Hematopoietic multipotent progenitor cell (in vitro differentiated cells): Measurements from ENCODE around the gene CERS2. TPM values are rescaled to one million over a fixed set of nuclear protein-coding genes. Genes with fewer than 3 reads are reported as not detected.

ENCODE experiments used
- DNase-seq, 3 donors: peaks; one replicate each; pipeline ENCODE4 v3.0.0-alpha.2; 2011 to 2015; ENCODE audit warnings: low read depth in 2 of 3, low spot score in 2 of 3
- total RNA-seq: library from RNA; depleted of rRNA; stranded (reverse); fragments of >200 nt; gene quantifications from one replicate; pipeline ENCODE4 v1.2.3, GENCODE V29; 2012

Gene CERS2
- total RNA-seq = 123 TPM

GRCh38 chr1:150974580-150975478, at the start of gene CERS2:
CERS2 (minus strand) TSS chr1:150974835; CDS start chr1:150969090, 5,745 bp downstream.
- DNase-seq = peak; percentile 66 to 90 (median 87)

- peak in 1 of 3 donors; percentile 68 for DNase-seq
Observed at GRCh38 chr1:151013518-151013917, 38.9 kb upstream of the CERS2 start.

- DNase-seq = no peak
Observed at GRCh38 chr1:151012684-151013471, 38.2 kb upstream of the CERS2 start.

- DNase-seq = peak in 2 of 3 donors; percentile 42 to 56
Observed at GRCh38 chr1:151011154-151011850, 36.7 kb upstream of the CERS2 start.

- DNase-seq = no peak
Observed at GRCh38 chr1:151010346-151010726, 35.7 kb upstream of the CERS2 start.

- DNase-seq = no peak
Observed at GRCh38 chr1:151009674-151010345, 35.2 kb upstream of the CERS2 start.

- DNase-seq = no peak
Observed at GRCh38 chr1:151009206-151009587, 34.6 kb upstream of the CERS2 start.

GRCh38 chr1:151008244-151009205, 33.9 kb upstream of the CERS2 start, which contains the start of gene PRUNE1:
PRUNE1 (plus strand) TSS chr1:151008449; CDS start chr1:151008633, 184 bp downstream.
- peak; percentile 95 to 98 (median 97) for DNase-seq

- no peak for DNase-seq
Observed at GRCh38 chr1:151007853-151008243, 33.2 kb upstream of the CERS2 start.

GRCh38 chr1:151006327-151007052, 31.9 kb upstream of the CERS2 start, which contains the start of gene MINDY1:
MINDY1 (minus strand) TSS chr1:151006902; CDS start chr1:151002617, 4,285 bp downstream.
- DNase-seq = peak in 2 of 3 donors; percentile 66 to 79

GRCh38 chr1:151005729-151006319, 31.2 kb upstream of the CERS2 start:
- DNase-seq = no peak

GRCh38 chr1:151003180-151003579, 28.5 kb upstream of the CERS2 start:
- no peak for DNase-seq

- no peak for DNase-seq
Observed at GRCh38 chr1:151002611-151003010, 28.0 kb upstream of the CERS2 start.

GRCh38 chr1:151002051-151002450, 27.4 kb upstream of the CERS2 start:
- DNase-seq = no peak

- no peak for DNase-seq
Observed at GRCh38 chr1:151001602-151002001, 27.0 kb upstream of the CERS2 start.

GRCh38 chr1:151000408-151000807, 25.8 kb upstream of the CERS2 start:
- no peak for DNase-seq

- DNase-seq = no peak
Observed at GRCh38 chr1:150999926-151000325, 25.3 kb upstream of the CERS2 start.
